K562 (cell line): ENCODE measurements around the gene SLC22A3. TPM values are rescaled to one million over a fixed set of nuclear protein-coding genes. Genes with fewer than 3 reads are reported as not detected.

Experiments
- ATAC-seq: fragments of 200-7000 bp; cut with Tn5 transposase; 3 replicates; pipeline ENCODE4 v1.9.1; 2020; ENCODE audit warnings: moderate library complexity
- BruUV-seq: library from RNA; stranded (reverse); fragments of 400-500 nt; replicated peaks from 2 replicates; lab custom pipeline; 2021; lab: Mats Ljungman, UMichigan
- CTCF ChIA-PET: fragments of 300-600 bp; formaldehyde crosslinking; extraction: SDS; loops from one replicate; lab custom pipeline; 2021; ENCODE audit warnings: low intra/inter-chr PET ratio; lab: Yijun Ruan, JAX
- POLR2A ChIA-PET: fragments of 300-600, 350-650 bp; sonication (Branson Sonifier 250); formaldehyde crosslinking; extraction: SDS; loops from one replicate; lab custom pipeline; 2021; ENCODE audit warnings: antibody characterized with exemption, inconsistent platforms; lab: Yijun Ruan, JAX
- DNase-seq, 4 experiments: peaks; one replicate each; pipeline versions ENCODE4 v3.0.0 to v3.0.0-alpha.2; 2011 to 2018; ENCODE audit warnings: low spot score in 3 of 4, mixed read lengths in 3 of 4; ENCODE audit errors: extremely low read depth in 1 of 4
- FAIRE-seq: peaks from 2 replicates; lab custom pipeline; 2011; peaks lifted over from hg19 to GRCh38; lab: Jason Lieb, UNC
- H2AFZ ChIP-seq: 2 replicates; pipeline ENCODE4 v1.6.0; 2011; ENCODE audit warnings: low read depth, low read length, control low read depth, inconsistent platforms
- H3K27ac ChIP-seq: fragments of 200-600 bp; 3 replicates; pipeline ENCODE4 v1.8.0; 2011; ENCODE audit warnings: low read depth, mild to moderate bottlenecking, control low read depth, inconsistent platforms, low read length, moderate library complexity, mixed read lengths; ENCODE audit errors: extremely low read depth
- H3K27me3 ChIP-seq, 2 experiments: fragments of 300-600 bp in 1 of 2; 2 replicates in 1 of 2; 3 replicates in 1 of 2; pipeline versions ENCODE4 v1.6.0 to v1.8.0; 2011; ENCODE audit warnings: inconsistent platforms in 2 of 2, low read length in 2 of 2, mild to moderate bottlenecking in 1 of 2, mixed read lengths in 1 of 2, moderate library complexity in 1 of 2; ENCODE audit not compliant: control insufficient read depth in 2 of 2, insufficient read depth in 2 of 2
- H3K36me3 ChIP-seq: fragments of 300-600 bp; 3 replicates; pipeline ENCODE4 v1.8.0; 2011; ENCODE audit warnings: mild to moderate bottlenecking, low read length, inconsistent platforms; ENCODE audit not compliant: control insufficient read depth, insufficient read depth
- H3K4me1 ChIP-seq, 2 experiments: fragments of 200-600 bp in 1 of 2; replicated peaks in 1 of 2; 2 replicates in 1 of 2; 3 replicates in 1 of 2; pipeline versions ENCODE4 v1.5.1 to v1.8.0; 2011; ENCODE audit warnings: inconsistent platforms in 2 of 2, low read length in 2 of 2, mild to moderate bottlenecking in 1 of 2, mixed read lengths in 1 of 2, moderate library complexity in 1 of 2; ENCODE audit not compliant: control insufficient read depth in 2 of 2, insufficient read depth in 2 of 2
- H3K4me2 ChIP-seq: 2 replicates; pipeline ENCODE4 v1.6.1; 2011; ENCODE audit warnings: low read length, control low read depth, inconsistent platforms, mixed read lengths; ENCODE audit not compliant: insufficient read depth
- H3K4me3 ChIP-seq: fragments of 200-600 bp; sonication (generic), shearing (Covaris generic); 2 replicates; pipeline ENCODE4 v1.5.1; 2016; ENCODE audit warnings: control low read depth, inconsistent platforms
- H3K79me2 ChIP-seq: fragments of 200-600 bp; 3 replicates; pipeline ENCODE4 v1.8.0; 2011; ENCODE audit warnings: low read length, inconsistent platforms; ENCODE audit not compliant: control insufficient read depth, insufficient read depth
- H3K9ac ChIP-seq, 2 experiments: 2 replicates each; pipeline versions ENCODE4 v1.6.0 to v1.6.1; 2011; ENCODE audit warnings: low read depth in 2 of 2, low read length in 2 of 2, control low read depth in 1 of 2, inconsistent platforms in 1 of 2, mild to moderate bottlenecking in 1 of 2, mixed read lengths in 1 of 2; ENCODE audit not compliant: insufficient read depth in 1 of 2
- H3K9me1 ChIP-seq: one replicate; pipeline ENCODE4 v1.6.0; 2011; ENCODE audit warnings: inconsistent platforms, mild to moderate bottlenecking, low read length, moderate library complexity; ENCODE audit not compliant: control insufficient read depth, insufficient read depth
- H3K9me3 ChIP-seq: replicated peaks from 2 replicates; pipeline ENCODE4 v1.5.1; 2011; ENCODE audit warnings: low read depth, low read length, inconsistent platforms; ENCODE audit not compliant: control insufficient read depth, insufficient read depth
- H4K20me1 ChIP-seq: replicated peaks from 2 replicates; pipeline ENCODE4 v1.6.1; 2011; ENCODE audit warnings: low read length, inconsistent platforms, mixed read lengths; ENCODE audit not compliant: control insufficient read depth, insufficient read depth
- CBX1 ChIP-seq: sonication (generic); IDR thresholded peaks from 2 replicates; pipeline ENCODE4 v1.6.1; 2016; ENCODE audit warnings: antibody characterized with exemption, low read depth, mild to moderate bottlenecking
- CHD1 ChIP-seq: fragments of 200-600 bp; sonication (generic); IDR thresholded peaks from one replicate; pipeline ENCODE4 v1.6.1; 2012; ENCODE audit warnings: mild to moderate bottlenecking, moderate library complexity, low read length, inconsistent platforms
- ELK1 ChIP-seq: sonication (generic); formaldehyde crosslinking; IDR thresholded peaks from 2 replicates; pipeline ENCODE4 v1.8.1; 2022; ENCODE audit warnings: missing genetic modification reagents
- GABPA ChIP-seq: fragments of 200-800 bp; sonication (Bioruptor generic); conservative IDR thresholded peaks from 2 replicates; pipeline ENCODE4 v1.6.1; 2016; ENCODE audit warnings: low read depth, missing genetic modification characterization, missing compliant biosample characterization
- GATAD2A ChIP-seq: fragments of 450-650 bp; IDR thresholded peaks from 2 replicates; pipeline ENCODE4 v1.6.1; 2017
- HNRNPK ChIP-seq: fragments of 200-400 bp; formaldehyde crosslinking; IDR thresholded peaks from one replicate; pipeline ENCODE4 v1.6.1; 2018; ENCODE audit warnings: mild to moderate bottlenecking, low read depth, low read length; ENCODE audit not compliant: poor library complexity, severe bottlenecking
- HNRNPLL ChIP-seq: fragments of 200-400 bp; formaldehyde crosslinking; IDR thresholded peaks from 2 replicates; pipeline ENCODE4 v1.6.1; 2017; ENCODE audit warnings: low read length, low read depth, mild to moderate bottlenecking; ENCODE audit not compliant: poor library complexity, severe bottlenecking
- MEIS2 ChIP-seq: fragments of 450-650 bp; IDR thresholded peaks from 2 replicates; pipeline ENCODE4 v1.6.1; 2014; ENCODE audit warnings: mild to moderate bottlenecking; ENCODE audit not compliant: partially characterized antibody
- NELFE ChIP-seq: IDR thresholded peaks from 2 replicates; pipeline ENCODE4 v1.6.1; 2011; ENCODE audit warnings: mild to moderate bottlenecking; ENCODE audit not compliant: insufficient read depth, insufficient read length
- NFE2 ChIP-seq: IDR thresholded peaks from 2 replicates; pipeline ENCODE4 v1.6.1; 2014; ENCODE audit warnings: antibody characterized with exemption, low read depth
- NFIX ChIP-seq: fragments of 250-450 bp; sonication (Bioruptor Pico); IDR thresholded peaks from 2 replicates; pipeline ENCODE4 v1.4.0; 2020; ENCODE audit warnings: low read depth, mild to moderate bottlenecking, moderate library complexity
- POLR2H ChIP-seq: IDR thresholded peaks from 2 replicates; pipeline ENCODE4 v1.6.1; 2016; ENCODE audit warnings: missing genetic modification characterization, low read depth, mild to moderate bottlenecking, control low read depth, missing compliant biosample characterization, moderate library complexity
- TAF15 ChIP-seq: fragments of 200-400 bp; formaldehyde crosslinking; IDR thresholded peaks from 2 replicates; pipeline ENCODE4 v1.6.1; 2017; ENCODE audit warnings: mild to moderate bottlenecking, low read depth, low read length, moderate library complexity
- TEAD4 ChIP-seq, 2 experiments: sonication (generic) in 1 of 2; formaldehyde crosslinking in 1 of 2; IDR thresholded peaks; 2 replicates each; pipeline versions ENCODE4 v1.6.1 to v1.8.0; 2012 to 2022; ENCODE audit warnings: borderline replicate concordance in 1 of 2, inconsistent platforms in 1 of 2, low read length in 1 of 2, mild to moderate bottlenecking in 1 of 2, missing genetic modification reagents in 1 of 2
- ZNF408 ChIP-seq: fragments of 250-450 bp; sonication (Bioruptor Pico); IDR thresholded peaks from 2 replicates; pipeline ENCODE4 v1.4.0; 2020; ENCODE audit warnings: low read depth, mild to moderate bottlenecking, moderate library complexity
- ZNF445 ChIP-seq: fragments of 250-450 bp; sonication (Bioruptor Pico); IDR thresholded peaks from 2 replicates; pipeline ENCODE4 v1.4.0; 2020; ENCODE audit warnings: low read depth, mild to moderate bottlenecking, moderate library complexity
- WGBS: fragments of 100-300 bp; shearing (Covaris generic); methylation state at CpG from one replicate; pipeline ENCODE4 v1.1.6; 2016; ENCODE audit warnings: low coverage, mixed read lengths; ENCODE audit not compliant: insufficient coverage; ENCODE audit errors: missing lambda C conversion rate; 5-methylcytosine and 5-hydroxymethylcytosine counted together
- in situ Hi-C: fragments of 300-500 bp; cut with MboI; formaldehyde crosslinking; loops from 4 replicates; pipeline ENCODE4 v1.15.0; 2018; ENCODE audit warnings: inconsistent platforms, mixed read lengths
- intact Hi-C: fragments of 100-400 bp; cut with micrococcal nuclease; formaldehyde crosslinking; loops from 2 replicates; pipeline ENCODE4 v1.14.2; 2022
- polyA plus RNA-seq, 8 experiments: library from polyadenylated mRNA; depleted of rRNA in 4 of 8; stranded (reverse) in 5 of 8; unstranded in 3 of 8; fragments of >200 nt; fragmentation: Nextera tagmentation in 2 of 8; fragmentation: Illumina TruSeq in 1 of 8; extraction: Ambion mirVana in 2 of 8; extraction: Trizol in 1 of 8; gene quantifications; 2 replicates each; pipeline versions ENCODE4 v1.2.1 to v1.2.3, GENCODE V29; 2011 to 2014; ENCODE audit warnings: inconsistent platforms in 1 of 8, missing spikeins in 1 of 8
- total RNA-seq, 7 experiments: library from RNA; depleted of rRNA in 6 of 7; stranded (reverse); fragments of >200 nt in 6 of 7; fragmentation: Illumina TruSeq in 2 of 7; extraction: Trizol in 2 of 7; gene quantifications; 2 replicates each; pipeline versions ENCODE4 v1.2.1 to v1.2.3, GENCODE V29; 2011 to 2021; ENCODE audit warnings: low replicate concordance in 1 of 7
- TF ChIP-seq, protein P1 (sequence below), 3 experiments: IDR thresholded peaks in 2 of 3; conservative IDR thresholded peaks in 1 of 3; 2 replicates each; pipeline ENCODE4 v1.5.1; 2011 to 2012; ENCODE audit warnings: low read length in 3 of 3, mild to moderate bottlenecking in 3 of 3, control low read depth in 2 of 3, improper control_type of control experiment in 1 of 3, inconsistent platforms in 1 of 3, low read depth in 1 of 3, mixed read lengths in 1 of 3, moderate library complexity in 1 of 3; ENCODE audit not compliant: insufficient read depth in 2 of 3

The SLC22A3 gene
- total and polyA plus RNA-seq, 9 of the 15 experiments (the other 6 are each of a cell fraction or from before 2014, with no cell fraction given): not detected

DNA sequence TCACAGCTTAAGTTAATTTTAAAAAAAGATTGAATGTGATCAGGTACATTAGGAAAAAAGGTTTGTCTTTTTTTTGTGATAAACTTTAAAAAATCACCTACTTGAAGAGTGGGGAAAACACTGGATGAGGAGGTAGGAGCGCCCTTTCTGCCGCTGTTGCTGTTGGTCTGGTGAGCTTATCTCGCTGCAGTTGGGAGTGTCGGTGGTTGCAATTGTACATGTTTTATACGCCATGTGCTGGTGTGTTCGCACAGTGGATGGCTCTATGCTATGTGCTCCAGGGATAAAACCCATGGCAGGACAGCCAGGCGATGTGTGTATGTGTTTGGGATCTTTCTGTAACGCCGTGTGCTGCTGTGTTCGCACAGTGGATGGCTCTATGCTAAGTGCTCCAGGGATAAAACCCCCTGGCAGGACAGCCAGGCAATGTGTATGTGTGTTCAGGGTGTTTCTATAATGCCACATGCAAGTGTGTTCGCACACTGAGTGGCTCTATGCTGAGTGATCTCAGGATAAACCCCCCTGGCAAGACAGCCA lies 1.7 kb downstream of the SLC22A3 start:
- peaks cover 3% of the 10 kb centered on the region; the same call in 1 of the 2 replicates for H4K20me1 ChIP-seq
- H3K9me3 ChIP-seq: no peaks in the 10 kb centered on the region
- no TSS peak for BruUV-seq
- in situ Hi-C loops (no loop called here), intact Hi-C loops (no loop called here)
- H3K36me3 ChIP-seq: no peaks in the 10 kb centered on the region
- H3K9me1 ChIP-seq: no peaks in the 10 kb centered on the region
- DNase-seq: no peak
- CTCF ChIA-PET: no interaction called here
- no peaks in the 10 kb centered on the region for H3K79me2 ChIP-seq
- peaks cover 0 to 10% of the 10 kb centered on the region in 2 experiments; a peak in 1 of 5 replicates for H3K4me1 ChIP-seq
- peak; percentile 15 for FAIRE-seq
- peaks cover 38 to 46% of the 10 kb centered on the region in 2 experiments for H3K27me3 ChIP-seq
- H3K4me3 ChIP-seq: no peak overlapping the region
- H3K27ac ChIP-seq: no peak overlapping the region
- no peak overlapping the region for H3K4me2 ChIP-seq
- no peak; the same call in 2 of the 3 replicates for ATAC-seq
- TF ChIP-seq MEIS2 (no peak), NFE2 (no peak), ZNF445 (no peak), CHD1 (no peak), ZNF408 (CRISPR knock-in tag) (no peak), GATAD2A (no peak), HNRNPLL (no peak), CBX1 (no peak), TEAD4 (IDR thresholded peaks at IDR 0.05; ENCODE audit: low read length) (no peak), TEAD4 (CRISPR knock-in tag; IDR thresholded peaks at IDR 0.05; ENCODE audit: borderline replicate concordance) (no peak), TAF15 (no peak), GABPA (tag) (no peak), ELK1 (CRISPR knock-in tag) (no peak), POLR2H (tag) (no peak), NELFE (no peak), NFIX (CRISPR knock-in tag) (no peak), HNRNPK (no peak)
- TF ChIP-seq, protein P1, sequence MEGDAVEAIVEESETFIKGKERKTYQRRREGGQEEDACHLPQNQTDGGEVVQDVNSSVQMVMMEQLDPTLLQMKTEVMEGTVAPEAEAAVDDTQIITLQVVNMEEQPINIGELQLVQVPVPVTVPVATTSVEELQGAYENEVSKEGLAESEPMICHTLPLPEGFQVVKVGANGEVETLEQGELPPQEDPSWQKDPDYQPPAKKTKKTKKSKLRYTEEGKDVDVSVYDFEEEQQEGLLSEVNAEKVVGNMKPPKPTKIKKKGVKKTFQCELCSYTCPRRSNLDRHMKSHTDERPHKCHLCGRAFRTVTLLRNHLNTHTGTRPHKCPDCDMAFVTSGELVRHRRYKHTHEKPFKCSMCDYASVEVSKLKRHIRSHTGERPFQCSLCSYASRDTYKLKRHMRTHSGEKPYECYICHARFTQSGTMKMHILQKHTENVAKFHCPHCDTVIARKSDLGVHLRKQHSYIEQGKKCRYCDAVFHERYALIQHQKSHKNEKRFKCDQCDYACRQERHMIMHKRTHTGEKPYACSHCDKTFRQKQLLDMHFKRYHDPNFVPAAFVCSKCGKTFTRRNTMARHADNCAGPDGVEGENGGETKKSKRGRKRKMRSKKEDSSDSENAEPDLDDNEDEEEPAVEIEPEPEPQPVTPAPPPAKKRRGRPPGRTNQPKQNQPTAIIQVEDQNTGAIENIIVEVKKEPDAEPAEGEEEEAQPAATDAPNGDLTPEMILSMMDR (IDR thresholded peaks at IDR 0.05 in 2 of 3, conservative IDR thresholded peaks at IDR 0.05 in 1 of 3; ENCODE audit: insufficient read depth in 2 of 3, low read depth in 1 of 3, low read length in 3 of 3): no peak
- no peak overlapping the region for H2AFZ ChIP-seq
- no peak overlapping the region for H3K9ac ChIP-seq
- POLR2A ChIA-PET: interaction anchor here (0.6 to 0.7 kb wide), 2 partner anchors 11 to 17 kb away, joined by 3 read pairs; no protein-coding TSS in a partner anchor
- WGBS: under 1% methylated on average over 11 of the region's 11 CpGs
